AG09319 (cell line): ENCODE data around the gene NRL.

Source experiments
- DNase-seq: peaks from one replicate; pipeline ENCODE4 v3.0.0-alpha.2; 2010; ENCODE audit warnings: low read depth; ENCODE audit errors: extremely low read depth
- CTCF ChIP-seq: IDR thresholded peaks from 2 replicates; pipeline ENCODE4 v1.5.1; 2011; ENCODE audit warnings: low read depth, mild to moderate bottlenecking, inconsistent platforms, low read length, moderate library complexity

NRL gene

GRCh38 chr14:24066496-24067132 is 48.1 kb downstream of the NRL start:
- no peak for TF ChIP-seq CTCF

GRCh38 chr14:24065408-24065807 is 49.3 kb downstream of the NRL start:
- no peak for TF ChIP-seq CTCF
- DNase-seq: no peak

More at GRCh38 chr14:24066496-24067132, 48.1 kb downstream of the NRL start:
- no peak for DNase-seq

- no peak for TF ChIP-seq CTCF
Observed at GRCh38 chr14:24064856-24065255, 49.9 kb downstream of the NRL start.

GRCh38 chr14:24064091-24064795 is 50.5 kb downstream of the NRL start:
- DNase-seq: no peak

More at GRCh38 chr14:24064856-24065255, 49.9 kb downstream of the NRL start:
- DNase-seq: no peak

GRCh38 chr14:24063263-24063836 is 51.4 kb downstream of the NRL start:
- DNase-seq: no peak

More at GRCh38 chr14:24064091-24064795, 50.5 kb downstream of the NRL start:
- no peak for TF ChIP-seq CTCF

GRCh38 chr14:24062216-24062980 is 52.4 kb downstream of the NRL start:
- no peak for TF ChIP-seq CTCF
- no peak for DNase-seq

More at GRCh38 chr14:24063263-24063836, 51.4 kb downstream of the NRL start:
- no peak for TF ChIP-seq CTCF
